Breast epithelium (tissue), 4 donors: ENCODE measurements around the gene SLC5A2. TPM values are rescaled to one million over a fixed set of nuclear protein-coding genes. Genes with fewer than 3 reads are reported as not detected.

Experiments used
- DNase-seq, 2 donors: peaks; one replicate each; pipeline ENCODE4 v3.0.0-alpha.2; 2019; ENCODE audit warnings: low spot score in 2 of 2
- H3K27ac ChIP-seq, 2 donors: fragments of 200-600 bp; sonication (generic) in 1 of 2; one replicate each; pipeline ENCODE4 v1.5.1; 2016 to 2019; ENCODE audit warnings: mild to moderate bottlenecking in 1 of 2
- H3K27me3 ChIP-seq, 2 donors: fragments of 200-600 bp; sonication (generic) in 1 of 2; one replicate each; pipeline versions ENCODE4 v1.5.1 to v1.6.0; 2017 to 2019; ENCODE audit warnings: control low read depth in 1 of 2, mild to moderate bottlenecking in 1 of 2
- H3K36me3 ChIP-seq: fragments of 200-600 bp; one replicate; pipeline ENCODE4 v1.5.1; 2019
- H3K4me1 ChIP-seq, 2 donors: fragments of 200-600 bp; sonication (generic); one replicate each; pipeline ENCODE4 v1.5.1; 2016 to 2019; ENCODE audit warnings: control low read depth in 1 of 2
- H3K4me3 ChIP-seq, 3 donors: fragments of 200-600 bp; sonication (generic); 1 replicate in 2 of 3; 2 replicates in 1 of 3; pipeline ENCODE4 v1.5.1; 2016 to 2019; ENCODE audit warnings: mild to moderate bottlenecking in 3 of 3, moderate library complexity in 2 of 3
- H3K9me3 ChIP-seq, 2 donors: fragments of 200-600 bp; sonication (generic) in 1 of 2; one replicate each; pipeline ENCODE4 v1.5.1; 2016 to 2019; ENCODE audit warnings: control low read depth in 1 of 2
- POLR2A ChIP-seq: fragments of 450-650 bp; IDR thresholded peaks from one replicate; pipeline ENCODE4 v1.6.1; 2016; ENCODE audit warnings: antibody characterized with exemption, mild to moderate bottlenecking, moderate library complexity
- POLR2AphosphoS5 ChIP-seq, 3 donors: sonication (generic); formaldehyde crosslinking; IDR thresholded peaks; one replicate each; pipeline ENCODE4 v1.6.1; 2017; ENCODE audit warnings: antibody characterized with exemption in 3 of 3
- intact Hi-C: fragments of 100-400 bp; cut with DNase I; formaldehyde crosslinking; loops from one replicate; pipeline ENCODE4 v1.15.1; 2023; ENCODE audit warnings: low total_unique reads
- total RNA-seq, 3 donors: library from RNA; depleted of rRNA; stranded (reverse); fragments of >200 nt; gene quantifications; one replicate each; pipeline ENCODE4 v1.1.0, GENCODE V29; 2016
- TF ChIP-seq, protein P1 (sequence below), 3 donors: fragments of 450-650 bp; IDR thresholded peaks; one replicate each; pipeline ENCODE4 v1.5.1; 2016 to 2017; ENCODE audit warnings: antibody characterized with exemption in 3 of 3, mild to moderate bottlenecking in 3 of 3, moderate library complexity in 3 of 3

Gene SLC5A2
- total RNA-seq, 3 donors from 2014 or later, result 0.44 to 0.98 TPM; not detected in 1

DNA sequence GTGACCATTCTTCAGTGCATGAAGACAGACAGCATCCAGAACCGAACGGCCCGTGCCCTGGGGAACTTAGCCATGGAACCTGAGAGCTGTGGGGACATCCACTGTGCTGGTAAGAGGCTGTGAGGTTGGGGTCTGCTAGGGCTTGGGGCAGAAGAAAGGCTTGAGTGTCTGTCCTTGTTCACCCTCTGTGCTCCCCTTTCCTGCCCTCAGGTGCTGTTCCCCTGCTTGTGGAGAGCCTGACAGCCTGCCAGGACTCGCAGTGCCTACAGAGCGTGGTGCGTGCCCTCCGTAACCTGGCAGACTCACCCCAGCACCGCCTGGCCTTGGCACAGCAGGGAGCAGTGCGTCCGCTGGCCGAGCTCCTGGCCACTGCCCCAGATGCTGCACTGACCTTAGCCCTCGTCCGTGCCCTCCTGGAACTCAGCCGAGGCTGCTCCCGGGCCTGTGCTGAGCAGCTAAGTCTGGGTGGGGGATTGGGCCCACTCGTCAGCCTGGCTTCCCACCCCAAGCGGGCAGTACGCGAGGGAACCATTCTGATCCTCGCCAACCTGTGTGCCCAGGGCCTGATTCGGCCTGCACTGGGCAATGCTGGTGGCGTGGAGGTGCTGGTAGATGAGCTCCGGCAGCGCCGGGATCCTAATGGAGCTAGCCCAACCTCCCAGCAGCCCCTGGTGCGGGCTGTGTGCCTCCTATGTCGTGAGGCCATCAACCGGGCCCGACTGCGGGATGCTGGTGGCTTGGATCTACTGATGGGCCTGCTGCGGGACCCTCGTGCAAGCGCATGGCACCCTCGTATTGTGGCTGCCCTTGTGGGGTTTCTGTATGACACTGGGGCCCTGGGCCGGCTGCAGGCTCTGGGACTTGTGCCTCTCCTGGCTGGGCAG is 20.8 kb upstream of the SLC5A2 start:
- TF ChIP-seq, protein P1, sequence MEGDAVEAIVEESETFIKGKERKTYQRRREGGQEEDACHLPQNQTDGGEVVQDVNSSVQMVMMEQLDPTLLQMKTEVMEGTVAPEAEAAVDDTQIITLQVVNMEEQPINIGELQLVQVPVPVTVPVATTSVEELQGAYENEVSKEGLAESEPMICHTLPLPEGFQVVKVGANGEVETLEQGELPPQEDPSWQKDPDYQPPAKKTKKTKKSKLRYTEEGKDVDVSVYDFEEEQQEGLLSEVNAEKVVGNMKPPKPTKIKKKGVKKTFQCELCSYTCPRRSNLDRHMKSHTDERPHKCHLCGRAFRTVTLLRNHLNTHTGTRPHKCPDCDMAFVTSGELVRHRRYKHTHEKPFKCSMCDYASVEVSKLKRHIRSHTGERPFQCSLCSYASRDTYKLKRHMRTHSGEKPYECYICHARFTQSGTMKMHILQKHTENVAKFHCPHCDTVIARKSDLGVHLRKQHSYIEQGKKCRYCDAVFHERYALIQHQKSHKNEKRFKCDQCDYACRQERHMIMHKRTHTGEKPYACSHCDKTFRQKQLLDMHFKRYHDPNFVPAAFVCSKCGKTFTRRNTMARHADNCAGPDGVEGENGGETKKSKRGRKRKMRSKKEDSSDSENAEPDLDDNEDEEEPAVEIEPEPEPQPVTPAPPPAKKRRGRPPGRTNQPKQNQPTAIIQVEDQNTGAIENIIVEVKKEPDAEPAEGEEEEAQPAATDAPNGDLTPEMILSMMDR (IDR thresholded peaks at IDR 0.05), result no peak
- TF ChIP-seq POLR2AphosphoS5 (IDR thresholded peaks at IDR 0.05) (no peak), POLR2A (no peak)
- Histone ChIP-seq H3K4me1 (peaks cover 5 to 6% of the 10 kb centered on the region in 2 donors), H3K36me3 (no peaks in the 10 kb centered on the region), H3K4me3 (no peak overlapping the region), H3K9me3 (no peaks in the 10 kb centered on the region), H3K27ac (no peak overlapping the region), H3K27me3 (no peaks in the 10 kb centered on the region)
- intact Hi-C loops, result no loop called here
- no peak for DNase-seq

DNA sequence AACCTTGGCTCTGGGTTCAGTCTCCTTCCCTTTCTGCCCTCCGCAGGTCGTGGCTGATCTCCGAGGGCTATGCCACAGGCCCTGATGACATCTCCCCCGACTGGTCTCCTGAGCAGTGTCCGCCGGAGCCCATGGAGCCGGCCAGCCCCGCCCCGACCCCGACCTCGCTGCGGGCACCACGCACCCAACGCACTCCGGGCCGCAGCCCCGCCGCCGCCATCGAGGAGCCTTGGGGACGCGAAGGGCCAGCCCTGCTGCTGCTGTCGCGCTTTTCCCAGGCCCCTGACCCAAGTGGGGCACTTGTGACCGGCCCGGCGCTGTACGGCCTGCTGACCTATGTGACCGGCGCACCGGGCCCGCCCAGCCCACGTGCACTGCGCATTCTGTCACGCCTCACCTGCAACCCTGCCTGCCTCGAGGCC is 18.6 kb upstream of the SLC5A2 start:
- intact Hi-C loops, result no loop called here
- Histone ChIP-seq H3K4me1 (no peaks in the 10 kb centered on the region), H3K4me3 (no peak overlapping the region), H3K36me3 (no peaks in the 10 kb centered on the region), H3K27me3 (no peaks in the 10 kb centered on the region), H3K27ac (no peak overlapping the region), H3K9me3 (no peaks in the 10 kb centered on the region)
- TF ChIP-seq, protein P1 (IDR thresholded peaks at IDR 0.05), result no peak
- TF ChIP-seq POLR2A (no peak), POLR2AphosphoS5 (IDR thresholded peaks at IDR 0.05) (no peak)
- DNase-seq, result no peak

DNA sequence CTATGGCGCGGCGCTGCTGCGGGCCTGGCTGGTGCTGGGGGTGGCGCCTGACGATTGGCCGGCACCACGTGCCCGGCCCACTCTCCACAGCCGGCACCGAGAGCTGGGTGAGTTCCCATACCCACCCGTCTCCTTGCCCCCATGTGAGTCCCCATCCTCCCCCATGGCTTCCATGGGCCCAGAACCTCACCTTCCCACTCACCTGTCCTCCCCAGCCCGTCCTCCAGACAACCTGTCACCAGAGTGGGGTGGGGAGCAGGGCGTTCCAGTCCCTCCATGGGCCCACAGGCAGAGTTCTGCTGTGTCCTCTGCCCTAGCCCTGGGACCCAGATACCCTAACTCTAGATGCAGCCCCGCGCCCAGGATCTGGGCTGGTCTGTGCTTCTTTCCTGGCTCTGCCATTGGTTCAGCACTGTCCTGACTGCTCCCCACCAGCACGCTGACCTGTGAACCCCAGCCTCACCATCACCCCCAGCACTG is 18.1 kb upstream of the SLC5A2 start:
- no peak overlapping the region for H3K27ac ChIP-seq
- no peaks in the 10 kb centered on the region for H3K9me3 ChIP-seq
- H3K27me3 ChIP-seq, result no peaks in the 10 kb centered on the region
- intact Hi-C loops, result no loop called here
- no peaks in the 10 kb centered on the region for H3K4me1 ChIP-seq
- H3K36me3 ChIP-seq, result no peaks in the 10 kb centered on the region
- TF ChIP-seq POLR2AphosphoS5 (IDR thresholded peaks at IDR 0.05) (no peak), POLR2A (no peak)
- TF ChIP-seq, protein P1 (IDR thresholded peaks at IDR 0.05), result no peak
- no peak overlapping the region for H3K4me3 ChIP-seq
- DNase-seq, result no peak

DNA sequence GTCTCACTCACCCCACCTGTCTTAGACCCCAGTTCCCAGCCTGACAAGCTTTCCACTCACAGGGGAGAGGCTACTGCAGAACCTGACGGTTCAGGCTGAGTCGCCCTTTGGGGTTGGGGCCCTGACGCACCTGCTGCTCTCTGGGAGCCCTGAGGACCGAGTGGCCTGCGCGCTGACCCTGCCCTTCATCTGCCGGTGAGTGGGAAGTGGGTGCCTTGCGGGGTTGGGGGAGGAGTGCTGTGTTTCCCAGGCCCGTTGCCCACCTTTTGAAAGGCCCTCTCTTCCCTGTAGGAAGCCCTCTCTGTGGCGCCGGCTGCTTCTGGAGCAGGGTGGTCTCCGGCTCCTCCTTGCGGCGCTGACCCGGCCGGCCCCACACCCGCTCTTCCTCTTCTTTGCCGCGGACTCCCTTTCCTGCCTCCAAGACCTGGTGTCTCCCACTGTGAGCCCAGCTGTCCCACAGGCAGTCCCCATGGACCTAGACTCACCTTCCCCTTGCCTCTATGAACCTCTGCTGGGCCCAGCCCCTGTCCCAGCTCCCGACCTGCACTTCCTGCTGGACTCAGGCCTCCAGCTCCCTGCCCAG is 17.0 kb upstream of the SLC5A2 start:
- Histone ChIP-seq H3K36me3 (no peaks in the 10 kb centered on the region), H3K27ac (no peak overlapping the region), H3K9me3 (no peaks in the 10 kb centered on the region), H3K4me1 (no peaks in the 10 kb centered on the region), H3K27me3 (no peaks in the 10 kb centered on the region), H3K4me3 (no peak overlapping the region)
- TF ChIP-seq, protein P1 (IDR thresholded peaks at IDR 0.05), result no peak
- TF ChIP-seq POLR2A (no peak), POLR2AphosphoS5 (IDR thresholded peaks at IDR 0.05) (no peak)
- no peak for DNase-seq
- intact Hi-C loops, result no loop called here

DNA sequence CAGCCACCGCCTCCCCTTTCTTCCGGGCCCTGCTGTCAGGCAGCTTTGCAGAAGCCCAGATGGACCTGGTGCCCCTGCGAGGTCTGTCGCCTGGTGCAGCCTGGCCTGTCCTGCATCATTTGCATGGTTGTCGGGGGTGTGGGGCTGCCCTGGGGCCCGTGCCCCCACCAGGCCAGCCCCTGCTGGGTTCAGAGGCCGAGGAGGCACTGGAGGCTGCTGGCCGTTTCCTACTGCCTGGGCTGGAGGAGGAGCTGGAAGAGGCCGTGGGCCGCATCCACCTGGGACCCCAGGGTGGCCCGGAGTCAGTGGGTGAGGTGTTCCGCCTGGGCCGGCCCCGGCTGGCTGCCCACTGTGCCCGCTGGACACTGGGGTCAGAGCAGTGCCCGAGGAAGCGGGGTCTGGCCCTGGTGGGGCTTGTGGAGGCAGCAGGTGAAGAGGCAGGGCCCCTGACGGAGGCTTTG is 16.5 kb upstream of the SLC5A2 start:
- DNase-seq, result no peak
- intact Hi-C loops, result no loop called here
- no peak overlapping the region for H3K4me3 ChIP-seq
- TF ChIP-seq, protein P1 (IDR thresholded peaks at IDR 0.05), result no peak
- no peak for TF ChIP-seq POLR2AphosphoS5 (IDR thresholded peaks at IDR 0.05)
- no peak for TF ChIP-seq POLR2A
- H3K4me1 ChIP-seq, result no peaks in the 10 kb centered on the region
- no peaks in the 10 kb centered on the region for H3K36me3 ChIP-seq
- no peak overlapping the region for H3K27ac ChIP-seq
- no peaks in the 10 kb centered on the region for H3K27me3 ChIP-seq
- H3K9me3 ChIP-seq, result no peaks in the 10 kb centered on the region
